LoVo (cell line): ENCODE data around the gene TLE1.
"Not testable (repeated sequence)": the region's sequence is repeated elsewhere in the genome, so short reads cannot be mapped to it uniquely, and the experiment has no call there.

Experiments used
- DNase-seq: peaks from one replicate; pipeline ENCODE4 v3.0.0-alpha.2; 2016; ENCODE audit warnings: low spot score

The TLE1 gene

DNA sequence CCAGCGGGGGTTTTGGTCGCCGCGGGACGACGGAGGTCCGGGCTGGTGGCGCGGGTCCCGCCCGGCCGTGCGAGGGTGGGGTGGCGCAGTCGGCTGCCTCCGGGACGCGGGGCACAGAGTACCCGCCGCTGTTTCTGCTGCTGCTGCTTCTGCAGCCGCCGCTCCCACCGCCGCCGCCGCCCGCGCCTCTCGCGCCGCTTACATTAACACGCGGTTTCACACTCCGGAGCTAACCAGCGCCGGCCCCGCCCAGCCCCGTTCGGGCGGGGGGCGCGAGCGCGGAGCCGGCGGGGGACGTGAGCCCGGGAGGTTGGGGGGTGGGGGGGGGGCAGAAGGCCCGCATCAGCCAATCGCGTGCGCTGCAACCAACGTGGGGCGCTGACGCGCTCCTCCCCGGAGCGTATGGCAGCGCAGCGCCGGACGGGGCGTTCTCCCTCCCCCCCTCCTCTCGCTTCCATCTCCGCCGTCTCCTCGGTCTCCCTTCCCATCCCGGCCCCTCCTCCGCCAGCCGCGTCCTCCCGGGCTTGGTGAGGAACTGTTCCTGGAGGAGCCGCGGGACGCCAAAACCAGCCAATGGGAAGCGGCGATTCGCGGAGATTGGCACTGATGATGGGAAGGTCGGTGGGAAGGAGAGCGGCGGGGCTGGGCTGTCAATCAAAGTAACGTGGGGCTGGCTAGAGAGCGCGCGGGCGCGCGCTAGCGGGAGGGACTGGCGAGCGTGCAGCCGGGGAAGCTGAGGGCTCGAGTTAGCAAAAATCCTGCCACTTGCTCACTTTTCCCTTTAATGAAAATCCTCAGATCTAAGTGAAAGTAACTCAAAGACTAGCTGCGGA lies at the start of gene TLE1:
Gene TLE1 (minus strand): TSS at position 205 of the 833 bp plus-strand sequence. CDS start 1,307 bp downstream, outside the sequence.
- DNase-seq: peak; percentile 97

DNA sequence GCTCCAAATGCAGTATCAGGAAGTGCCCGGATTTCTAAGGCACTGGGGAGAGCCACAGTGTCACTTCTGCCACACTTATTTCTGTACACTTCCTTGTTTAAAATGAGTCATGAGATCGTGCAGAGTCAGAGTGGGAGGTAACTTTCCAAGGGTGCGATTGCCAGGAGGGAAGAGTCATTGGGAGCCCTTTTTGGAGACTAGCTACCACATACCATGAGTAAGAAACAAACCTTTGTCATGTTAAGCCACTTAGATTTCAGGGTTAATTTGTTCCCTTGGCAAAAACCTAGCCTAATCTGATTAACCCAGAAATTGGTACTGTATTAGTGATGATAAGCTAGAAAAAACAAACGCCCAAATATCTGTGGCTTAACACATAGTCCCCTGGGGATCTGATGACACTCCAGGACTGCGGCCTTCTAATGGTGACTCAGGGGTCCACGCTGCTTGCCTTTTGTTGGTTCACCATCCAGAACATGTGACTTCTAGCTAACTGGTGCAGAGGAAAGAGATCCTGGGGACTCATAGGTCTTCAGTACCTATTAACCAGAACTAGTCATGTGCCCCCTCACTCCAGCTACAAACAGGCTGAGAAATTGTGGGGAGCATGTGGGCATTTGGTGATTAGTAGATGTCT lies 48.6 kb upstream of the TLE1 start:
- peak; percentile 86 for DNase-seq

DNA sequence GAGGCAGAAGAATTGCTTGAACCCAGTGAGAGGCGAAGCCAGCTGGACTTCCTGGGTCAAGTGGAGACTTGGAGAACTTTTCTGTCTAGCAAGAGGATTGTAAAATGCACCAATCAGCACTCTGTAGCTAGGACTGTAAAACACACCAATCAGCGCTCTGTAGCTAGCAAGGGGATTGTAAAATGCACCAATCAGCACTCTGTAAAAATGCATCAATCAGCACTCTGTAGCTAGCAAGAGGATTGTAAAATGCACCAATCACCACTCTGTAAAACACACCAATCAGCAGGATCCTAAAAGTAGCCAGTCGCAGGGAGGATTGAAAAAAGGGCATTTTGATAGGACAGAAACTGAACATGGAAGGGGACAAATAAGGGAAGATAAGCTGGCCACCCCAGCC lies 41.2 kb upstream of the TLE1 start:
- DNase-seq: not testable (repeated sequence)

DNA sequence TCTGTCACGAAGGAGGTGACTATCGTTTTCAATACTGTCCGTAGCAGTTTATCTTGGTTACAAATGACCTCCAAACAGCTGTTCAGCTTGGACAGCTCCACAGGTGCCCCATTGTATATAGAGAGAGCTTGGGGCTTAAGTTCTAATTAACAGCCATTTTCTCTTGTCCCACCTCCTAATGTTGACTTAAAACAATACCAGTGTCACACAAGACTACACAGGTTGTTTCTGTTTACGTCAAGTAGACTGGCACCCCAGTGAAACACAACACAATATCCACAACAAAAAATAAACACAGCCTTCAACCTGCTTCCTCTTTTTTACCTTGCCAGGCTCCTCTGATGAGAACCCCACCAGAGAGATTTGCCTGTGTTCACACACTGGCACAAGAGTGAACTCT lies 39.8 kb upstream of the TLE1 start:
- no peak for DNase-seq

DNA sequence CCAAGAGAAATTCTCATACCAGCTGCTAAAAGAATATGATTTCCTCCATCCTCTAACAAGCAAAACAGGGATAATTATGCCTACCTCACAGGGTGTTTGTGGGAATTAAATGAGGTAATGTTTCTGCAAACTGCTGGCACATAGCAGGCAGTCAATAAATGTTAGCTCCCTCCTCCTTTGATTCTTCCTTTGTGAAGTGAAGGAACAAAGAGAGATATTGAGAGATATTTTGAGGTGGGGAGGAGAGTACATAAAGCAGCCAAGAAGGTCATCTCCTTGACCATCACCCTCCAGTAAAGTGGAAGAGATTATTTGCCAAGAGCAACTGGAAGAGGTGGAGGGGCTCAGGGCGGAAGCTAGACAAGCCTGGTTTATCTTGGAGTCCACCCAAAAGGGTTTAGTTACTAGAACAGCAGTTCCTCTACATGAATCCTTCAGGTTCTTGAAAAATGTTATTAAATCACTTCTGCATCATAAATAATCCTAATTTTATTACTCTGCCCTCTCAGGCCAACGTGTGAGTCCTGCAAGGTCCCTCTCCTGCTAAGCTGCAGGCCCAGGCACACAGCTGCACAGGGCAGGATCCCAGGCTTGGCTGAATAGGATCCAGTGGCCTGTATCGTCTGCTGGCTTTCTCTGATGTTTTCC lies 35.0 kb upstream of the TLE1 start:
- DNase-seq: no peak

DNA sequence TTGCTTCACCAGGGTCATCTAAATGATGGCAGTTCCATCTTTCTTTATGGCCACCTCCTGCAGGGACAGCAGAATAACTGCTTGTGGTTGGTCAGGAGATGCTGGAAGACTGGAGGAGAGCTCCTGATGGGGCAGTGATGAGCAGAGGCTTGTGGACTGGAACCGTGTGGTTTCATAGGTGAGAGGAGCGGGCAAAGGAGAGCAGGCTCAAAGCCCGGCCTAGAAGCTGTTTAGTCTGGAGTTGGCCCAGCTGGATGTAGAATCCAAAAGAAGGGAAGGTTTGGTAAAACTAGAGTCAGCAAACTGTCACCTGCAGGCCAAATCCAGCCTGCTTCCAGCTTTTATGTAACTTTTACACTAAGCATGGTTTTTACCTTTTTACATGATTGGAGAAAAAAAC lies 32.9 kb upstream of the TLE1 start:
- DNase-seq: no peak

DNA sequence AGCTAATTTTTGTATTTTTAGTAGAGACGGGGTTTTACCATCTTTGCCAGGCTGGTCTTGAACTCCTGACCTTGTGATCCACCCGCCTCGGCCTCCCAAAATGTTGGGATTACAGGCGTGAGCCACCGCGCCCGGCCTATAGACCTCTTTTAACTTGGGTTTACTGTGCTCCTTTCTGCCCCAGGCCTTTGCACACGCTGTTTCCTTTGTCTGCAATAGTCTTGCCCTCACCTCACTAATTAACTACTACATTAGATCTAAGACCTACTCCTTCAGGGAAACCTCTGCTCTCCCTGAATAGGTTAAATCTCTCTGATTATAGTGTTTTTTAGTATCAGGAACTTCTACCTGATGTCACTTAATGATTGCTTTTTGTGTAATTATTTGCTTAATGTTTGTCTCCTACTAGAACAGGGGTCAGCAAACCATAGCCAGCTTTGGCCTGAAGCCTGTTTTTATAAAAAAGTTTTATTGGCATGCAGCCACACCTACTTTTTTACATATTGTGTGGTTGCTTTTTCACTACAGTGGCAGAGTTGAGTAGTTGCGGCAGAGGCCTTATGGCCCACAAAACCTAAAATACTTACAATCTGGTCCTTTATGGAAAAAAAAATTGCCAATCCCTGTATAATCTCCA lies 31.2 kb upstream of the TLE1 start:
- DNase-seq: peak; percentile 11

DNA sequence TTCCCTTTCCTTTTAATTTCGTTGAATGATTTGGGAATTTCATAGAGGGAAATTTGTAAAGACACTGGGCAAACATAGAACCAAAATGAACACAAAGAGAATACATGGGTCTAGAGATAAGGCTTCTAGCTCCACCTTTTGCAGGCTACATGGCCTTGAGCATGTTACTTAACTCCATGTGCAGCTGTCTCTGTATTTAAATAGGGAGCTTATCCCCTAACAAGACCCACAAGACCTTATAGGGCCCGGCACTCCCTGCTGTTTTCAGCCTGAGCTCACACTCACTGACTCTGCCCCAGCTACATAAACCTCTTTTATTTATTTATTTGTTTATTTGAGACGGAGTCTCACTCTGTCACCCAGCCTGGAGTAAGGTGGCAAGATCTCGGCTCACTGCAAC lies 30.6 kb upstream of the TLE1 start:
- no peak for DNase-seq

DNA sequence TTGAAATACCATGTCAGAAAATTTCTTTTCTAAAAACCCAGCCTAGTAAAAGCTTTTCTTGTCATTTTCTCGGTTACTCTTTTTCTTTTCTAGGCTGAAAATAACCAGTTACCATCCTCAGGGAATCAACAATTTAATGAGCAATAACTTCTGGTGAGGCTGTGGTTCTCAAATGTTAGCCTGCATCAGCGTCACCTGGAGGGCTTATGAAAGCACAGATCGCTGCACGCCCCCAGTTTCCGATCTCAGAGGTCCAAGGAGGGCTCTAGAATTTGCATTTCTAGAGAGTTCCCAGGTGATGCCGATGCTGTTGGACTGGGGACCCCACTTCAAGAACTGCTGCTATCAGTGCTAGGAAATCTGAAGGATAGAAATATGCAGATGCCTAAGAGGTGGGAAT lies 28.9 kb upstream of the TLE1 start:
- DNase-seq: no peak

DNA sequence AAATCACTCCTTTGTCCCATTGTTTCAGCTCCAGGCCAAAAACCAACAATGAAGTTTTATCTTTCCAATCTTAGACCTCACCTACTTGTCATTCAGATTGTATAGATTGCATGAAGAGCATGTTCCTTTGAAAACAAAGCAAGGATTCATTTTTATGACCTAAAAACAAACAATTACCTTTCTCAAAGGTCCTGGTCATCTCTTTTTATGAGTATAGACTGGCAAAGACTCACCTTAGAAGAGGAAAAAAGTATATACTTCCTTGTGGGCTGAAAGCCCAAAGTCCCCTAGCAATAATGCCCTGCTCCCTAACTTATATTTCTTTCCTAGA lies 28.4 kb upstream of the TLE1 start:
- DNase-seq: peak; percentile 71

DNA sequence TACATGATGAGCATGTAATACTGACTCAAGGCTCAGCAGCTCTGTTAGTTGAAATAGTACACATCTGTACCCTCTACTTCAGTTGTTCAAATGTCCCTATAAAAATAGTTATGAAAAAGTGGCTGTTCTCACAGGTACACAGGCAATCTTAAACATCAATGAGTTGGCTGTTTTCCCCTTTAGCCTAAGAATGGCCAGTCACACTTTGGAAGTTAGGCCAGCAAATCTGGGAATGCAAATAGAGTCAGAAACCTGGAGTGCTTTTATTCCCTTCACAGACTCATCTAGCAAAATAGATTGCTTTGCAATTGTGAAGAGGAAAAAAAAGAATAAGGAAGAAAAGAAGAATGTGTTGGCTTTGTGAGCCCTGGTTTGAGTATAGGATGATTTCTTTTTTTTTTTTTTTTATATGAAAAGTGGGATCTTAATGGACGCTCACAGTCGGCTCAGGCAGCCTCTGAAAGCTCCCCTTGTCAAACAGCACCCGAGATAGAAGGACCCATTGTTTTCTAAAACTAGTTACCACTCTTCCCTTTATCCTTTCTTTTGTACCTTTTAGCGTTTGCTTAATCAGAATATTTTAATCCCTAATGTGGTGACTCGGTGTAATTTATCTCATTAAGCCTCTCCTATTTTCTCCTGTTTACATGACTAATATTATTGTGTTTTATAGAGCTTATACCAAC lies 27.9 kb upstream of the TLE1 start:
- no peak for DNase-seq

DNA sequence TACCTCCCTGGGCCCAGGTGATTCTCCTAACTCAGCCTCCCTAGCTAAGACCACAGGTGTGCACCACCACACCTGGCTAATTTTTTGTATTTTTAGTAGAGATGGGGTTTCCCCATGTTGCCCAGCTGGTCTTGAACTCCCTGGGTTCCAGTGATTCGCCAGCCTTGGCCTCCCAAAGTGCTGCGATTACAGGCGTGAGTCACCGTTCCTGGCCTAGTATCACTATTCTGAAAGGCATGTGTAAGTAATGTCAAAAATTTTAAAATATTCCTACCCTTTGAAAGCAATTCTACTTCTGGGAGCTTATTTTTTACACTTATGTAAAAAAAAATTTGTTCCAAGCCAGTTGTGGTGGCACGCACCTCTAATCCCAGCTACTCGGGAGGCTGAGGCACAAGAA lies 27.1 kb upstream of the TLE1 start:
- DNase-seq: no peak

DNA sequence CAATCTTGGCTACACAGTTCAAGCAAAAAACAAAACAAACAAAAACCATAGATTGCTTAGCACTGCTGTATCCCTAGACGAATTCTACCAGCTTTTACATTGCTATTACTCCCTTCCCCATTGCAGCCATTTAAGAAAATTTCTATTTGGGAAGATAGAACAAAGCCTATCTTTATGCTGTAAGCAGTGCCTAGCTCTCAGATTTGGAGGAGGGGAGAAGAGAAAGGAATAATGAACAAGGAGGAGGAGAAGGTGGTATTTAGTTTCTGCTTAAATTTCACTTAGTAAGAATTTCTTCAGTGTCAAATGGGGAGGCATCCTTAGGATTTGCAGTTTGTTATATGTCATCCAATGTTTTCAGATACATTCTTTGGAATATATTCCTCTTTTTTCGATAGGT lies 16.2 kb upstream of the TLE1 start:
- DNase-seq: no peak

DNA sequence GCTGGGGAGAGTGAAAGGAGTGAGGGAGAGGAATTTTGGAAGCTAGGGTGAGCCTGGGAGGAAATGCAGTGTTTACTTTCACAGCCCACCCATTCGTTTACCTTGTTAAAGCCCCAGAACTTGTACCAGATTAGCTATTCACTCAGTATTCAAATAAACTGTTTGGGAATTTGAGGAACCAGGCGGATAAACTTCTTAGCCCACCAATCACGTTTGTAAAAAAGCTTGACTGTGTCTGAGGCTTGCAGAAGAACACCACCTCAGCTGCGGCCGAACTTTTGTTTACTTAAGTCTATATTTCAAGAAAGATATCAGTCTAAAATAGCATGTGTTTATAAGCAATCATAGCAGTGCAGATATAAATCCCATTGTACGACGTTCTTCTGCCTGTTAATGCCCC lies 5.2 kb upstream of the TLE1 start:
- DNase-seq: no peak

DNA sequence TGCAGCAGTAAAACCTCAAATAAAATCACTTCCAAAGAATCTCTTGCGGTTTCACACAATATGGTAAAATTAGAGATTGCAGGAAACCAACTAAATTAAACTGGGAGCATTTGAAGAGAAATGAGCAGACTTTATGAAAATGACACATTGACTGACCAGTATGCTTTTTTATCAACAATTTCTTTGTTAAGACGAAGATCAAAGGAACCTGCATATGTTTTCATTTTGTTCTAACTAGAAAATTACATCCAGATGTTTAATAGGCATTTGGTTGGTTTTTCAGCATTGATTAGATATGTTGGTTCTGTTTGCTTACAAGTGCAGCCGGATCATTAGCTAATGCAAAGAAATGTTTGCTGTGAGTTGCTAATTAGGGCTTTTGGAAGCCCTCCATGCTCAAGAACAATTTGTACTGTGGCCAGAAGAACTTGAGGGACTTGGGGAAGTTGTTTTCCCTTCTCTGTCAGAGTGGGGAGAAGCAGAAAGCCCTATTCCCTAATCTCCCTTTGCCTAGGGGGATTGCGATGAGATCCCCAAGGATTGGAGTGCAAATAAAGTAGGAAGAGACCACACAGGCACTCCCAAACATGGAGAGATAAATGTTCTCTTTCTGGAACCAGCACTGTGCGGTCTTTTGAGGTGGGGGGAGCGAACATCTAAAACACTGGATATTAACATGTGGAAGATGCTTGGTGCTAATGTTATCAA lies 4.5 kb upstream of the TLE1 start:
- DNase-seq: no peak

DNA sequence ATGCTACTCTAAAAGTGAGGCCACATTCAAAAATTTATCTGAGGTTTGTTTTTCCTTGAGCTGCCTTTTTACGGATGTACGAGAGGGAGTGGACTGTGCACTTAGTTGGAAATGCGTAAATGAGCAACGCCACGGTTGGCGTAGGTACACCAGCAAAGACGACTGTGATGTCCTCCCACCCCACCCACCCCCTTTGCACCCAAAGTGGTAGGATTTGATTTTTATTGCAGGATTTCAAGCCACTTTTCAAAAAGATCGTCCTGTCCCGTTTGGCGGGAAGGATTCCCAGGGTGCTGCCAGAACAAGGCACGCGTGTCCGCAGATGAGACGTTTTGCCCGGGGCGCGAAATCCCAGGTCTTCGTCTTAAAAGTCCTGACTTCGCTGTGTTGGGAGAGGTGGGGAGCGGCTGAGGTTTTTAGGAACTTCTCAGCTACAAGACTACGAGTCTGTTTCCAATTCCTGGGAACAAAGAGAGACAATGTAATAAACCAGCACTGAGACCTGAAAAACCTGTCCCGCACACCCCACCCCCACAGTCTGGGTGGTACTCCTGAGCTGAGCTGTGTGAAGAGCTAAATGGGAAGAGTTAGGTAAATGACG lies 1.0 kb upstream of the TLE1 start:
- DNase-seq: peak; percentile 39

DNA sequence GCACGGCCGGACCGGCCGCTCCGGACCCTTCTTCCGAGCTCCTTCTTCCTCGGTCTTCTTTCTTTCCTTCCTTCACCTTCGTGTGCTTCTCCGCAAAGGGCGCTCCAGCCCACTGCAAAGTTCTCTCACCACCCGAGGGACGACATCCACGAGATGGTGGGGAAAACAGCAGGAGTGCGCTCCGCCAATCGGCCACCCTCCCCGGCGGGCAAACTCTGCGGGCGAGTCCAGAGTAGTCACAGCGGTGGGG lies 329 bp downstream of the TLE1 start:
- not testable (repeated sequence) for DNase-seq

DNA sequence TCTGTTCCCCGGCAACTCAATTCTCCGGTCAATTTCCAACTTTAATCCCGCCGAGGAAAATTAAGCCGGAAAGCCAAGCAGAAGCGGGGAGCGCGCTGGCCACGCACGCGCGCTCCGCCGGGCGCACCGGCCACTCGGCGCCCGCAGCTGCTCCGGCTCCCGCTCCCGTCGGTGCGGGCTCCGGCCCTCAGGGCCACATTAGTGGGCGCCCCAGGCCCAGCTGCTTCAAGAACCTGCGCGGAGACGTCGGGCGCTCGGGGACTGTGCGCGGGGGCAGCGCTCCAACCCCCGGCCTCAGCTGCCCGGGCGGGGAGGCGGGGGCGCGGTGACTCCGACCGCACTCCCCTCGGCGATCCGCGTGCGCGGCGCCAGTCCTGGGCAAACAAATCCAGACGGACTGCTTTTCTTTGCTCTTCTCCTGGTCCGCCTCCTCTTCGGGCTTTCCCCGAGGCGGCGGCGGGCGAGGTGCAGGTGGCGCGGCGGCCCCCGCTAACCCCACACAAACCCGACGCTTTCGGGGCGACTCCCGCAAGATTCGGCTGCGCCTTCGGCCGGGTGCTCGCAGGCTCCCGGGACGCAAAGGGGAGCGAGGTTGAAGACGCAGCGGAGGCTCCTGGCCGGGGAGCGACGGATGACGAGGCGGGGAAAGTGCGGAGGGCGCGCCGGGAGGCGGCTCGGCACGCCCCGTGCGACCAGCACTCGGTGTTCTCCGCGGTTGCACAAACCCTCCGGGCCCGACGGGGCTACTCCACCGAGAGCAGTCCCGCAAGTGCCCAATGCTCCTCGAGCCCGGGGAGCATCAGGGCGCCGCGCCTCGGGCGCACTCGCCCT lies 870 bp downstream of the TLE1 start:
- peak; percentile 28 for DNase-seq

DNA sequence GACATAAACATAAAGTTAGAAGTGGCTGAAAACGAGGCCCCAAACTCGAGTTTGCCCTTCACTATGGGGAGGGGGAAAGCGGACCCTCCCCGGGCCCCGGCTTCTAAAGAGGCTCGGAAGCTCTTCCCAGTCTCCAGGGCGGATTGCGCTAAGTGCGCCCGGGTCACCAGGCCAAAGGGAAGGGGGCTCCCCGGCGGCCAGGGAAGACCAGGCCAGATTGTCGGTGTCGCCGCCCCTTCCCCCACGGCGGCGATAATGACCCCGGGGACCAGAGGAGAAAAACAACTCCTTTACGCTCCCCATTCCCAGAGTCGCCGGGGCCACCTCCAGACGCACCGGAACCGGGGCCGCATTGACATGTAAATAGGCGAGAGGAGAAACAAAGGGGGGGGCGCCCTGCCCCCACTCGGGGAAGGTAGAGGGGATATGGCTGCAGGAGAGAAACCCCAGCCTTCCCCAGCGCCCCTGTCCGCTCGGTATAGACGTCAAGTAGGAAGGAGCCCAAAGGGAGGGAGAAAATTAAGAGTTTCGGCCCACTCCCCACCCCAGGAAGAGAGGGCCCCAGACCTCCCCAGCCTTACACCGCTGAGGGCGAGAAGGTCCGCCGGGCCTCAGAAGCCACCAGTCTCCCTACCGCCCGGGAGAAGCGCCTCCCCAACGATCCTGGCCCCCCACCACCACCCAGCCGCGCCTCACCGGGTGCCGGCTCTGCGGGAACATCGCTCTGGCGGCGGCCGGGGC lies 1.7 kb downstream of the TLE1 start:
- peak; percentile 11 for DNase-seq
